Central memory CD4-positive, alpha-beta T cell (primary cell): Measurements from ENCODE around the gene IL13.
"Not testable (repeated sequence)": the region's sequence is repeated elsewhere in the genome, so short reads cannot be mapped to it uniquely, and the experiment has no call there.

ENCODE experiments used
- DNase-seq: peaks from one replicate; pipeline ENCODE4 v3.0.0; 2022

The IL13 gene

DNA sequence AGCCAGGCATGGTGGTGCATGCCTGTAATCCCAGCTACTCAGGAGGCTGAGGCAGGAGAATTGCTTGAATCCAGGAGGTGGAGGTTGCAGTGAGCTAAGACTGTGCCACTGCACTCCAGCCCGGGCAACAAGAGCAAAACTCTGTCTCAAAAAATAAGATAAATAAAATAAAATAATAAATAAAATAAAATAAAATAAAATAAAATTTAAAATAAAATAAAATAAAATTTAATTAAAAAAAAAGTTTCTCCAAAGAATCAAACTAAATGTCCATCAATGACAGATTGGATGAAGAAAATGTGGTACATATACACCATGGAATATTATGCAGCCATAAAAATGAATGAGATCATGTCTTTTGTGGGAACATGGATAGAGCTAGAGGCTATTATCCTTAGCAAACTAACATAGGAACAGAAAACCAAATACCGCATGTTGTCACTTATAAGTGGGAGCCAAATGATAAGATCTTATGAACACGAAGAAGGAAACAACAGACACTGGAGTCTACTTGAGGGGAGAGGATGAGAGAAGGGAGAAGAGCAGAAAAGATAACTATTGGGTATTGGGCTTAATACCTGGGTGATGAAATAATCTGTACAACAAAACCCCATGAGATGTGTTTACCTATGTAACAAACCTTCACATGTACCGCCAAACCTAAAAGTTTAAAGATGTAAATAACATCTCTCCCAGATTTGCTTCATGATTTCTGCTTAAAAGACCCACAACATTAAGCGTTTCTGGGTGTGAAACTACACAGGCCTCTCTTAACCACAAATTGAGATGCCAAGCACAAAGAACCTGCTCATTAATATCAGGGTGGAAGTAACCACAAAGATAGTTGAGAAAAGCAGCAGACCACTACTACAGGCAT, 34.0 kb downstream of the IL13 start:
- not testable (repeated sequence) for DNase-seq

DNA sequence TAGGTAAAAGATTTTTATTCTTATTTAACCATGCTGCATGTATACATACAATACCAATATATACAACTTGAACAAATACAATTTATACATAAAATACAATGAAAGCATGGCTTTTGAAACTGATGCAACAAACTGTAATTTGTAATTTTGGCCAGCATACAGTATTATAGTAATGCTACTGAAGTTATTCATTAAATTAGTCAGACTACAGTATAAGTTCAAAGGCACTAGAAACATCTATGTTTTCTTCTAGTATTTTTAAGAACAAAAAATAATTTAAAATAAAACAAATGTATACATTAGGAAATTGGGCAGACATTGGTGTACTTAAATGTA, 34.6 kb downstream of the IL13 start:
- no peak for DNase-seq

DNA sequence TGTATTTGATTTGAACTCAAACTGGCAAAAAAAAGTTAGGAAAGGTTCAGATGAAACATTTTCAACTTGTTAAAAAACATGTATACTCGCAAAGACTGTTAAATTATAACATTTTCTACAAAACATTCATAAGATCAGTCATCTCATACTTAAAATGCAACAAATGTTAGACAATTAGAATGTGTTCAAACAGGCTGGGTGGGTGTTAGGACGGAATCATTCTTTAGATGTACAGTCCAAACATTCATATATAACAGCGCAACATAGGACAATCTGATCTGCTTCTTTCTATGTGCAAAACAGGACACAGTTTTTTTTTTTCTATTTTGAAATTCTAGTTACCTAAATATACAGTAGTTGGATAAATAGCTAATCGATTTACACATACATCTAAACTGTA, 38.0 kb downstream of the IL13 start:
- DNase-seq, result no peak

DNA sequence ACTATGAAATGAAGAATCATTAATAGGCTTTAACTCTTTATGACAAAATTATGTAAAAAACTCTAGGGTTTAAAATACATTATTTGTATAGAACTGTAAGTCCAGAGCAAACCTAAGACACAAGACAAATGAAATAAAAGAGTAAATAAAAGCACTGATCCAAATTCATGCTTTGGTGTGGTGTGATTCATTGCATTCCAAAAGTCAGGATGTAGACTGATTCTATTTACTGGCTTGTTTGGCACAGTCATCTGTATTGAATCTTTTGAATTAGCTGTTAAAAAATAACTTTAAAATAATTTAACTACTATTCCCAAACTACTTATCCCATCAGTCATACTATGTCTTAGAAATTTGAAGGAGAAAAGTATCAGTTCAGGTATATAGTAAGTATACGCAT, 46.9 kb downstream of the IL13 start:
- no peak for DNase-seq

DNA sequence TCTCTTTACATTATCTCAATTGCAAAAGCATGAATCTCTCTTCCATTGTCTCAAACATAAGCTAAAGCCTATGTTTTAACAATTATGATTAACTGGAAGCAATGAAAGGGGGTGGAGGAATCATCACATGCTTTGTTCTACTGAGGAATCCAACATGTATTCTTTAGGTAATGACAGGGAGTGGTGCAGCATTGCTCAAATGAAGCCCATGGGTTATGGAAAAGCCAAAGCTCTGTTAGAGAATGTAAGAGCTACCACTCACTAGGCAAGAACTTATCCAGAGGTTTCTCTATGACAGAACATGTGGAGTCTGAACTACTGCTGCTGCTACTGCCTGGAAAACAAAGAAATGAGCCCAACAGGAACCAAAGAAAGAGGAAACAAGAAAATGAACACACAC, 50.7 kb downstream of the IL13 start:
- no peak for DNase-seq
